ENCODE data around the gene TYROBP. TPM values are rescaled to one million over a fixed set of nuclear protein-coding genes. Genes with fewer than 3 reads are reported as not detected.
"Not testable (repeated sequence)": the region's sequence is repeated elsewhere in the genome, so short reads cannot be mapped to it uniquely, and the experiment has no call there.

Gene TYROBP
- total RNA-seq, 1 experiment from 2014 or later: not detected

GRCh38 chr19:35911173-35911572, 3.1 kb upstream of the TYROBP start:
- Histone ChIP-seq H2BK120ac (ENCODE audit: low read depth, low read length, poor library complexity, severe bottlenecking) (no peak overlapping the region), H3K27ac (ENCODE audit: insufficient read length, low read depth, low read length) (no peak overlapping the region), H3T11ph (ENCODE audit: low read length) (no peak overlapping the region), H3K79me2 (ENCODE audit: insufficient read depth, low read length) (no peaks in the 10 kb centered on the region), H3K56ac (ENCODE audit: insufficient read length, low read depth, low read length) (no peak overlapping the region), H3K4me2 (ENCODE audit: insufficient read depth, insufficient read length, low read length) (no peak overlapping the region), H2BK5ac (ENCODE audit: insufficient read length, low read length) (no peak overlapping the region), H4K91ac (ENCODE audit: insufficient read length, low read depth, low read length) (no peak overlapping the region), H3K27me3 (ENCODE audit: insufficient read depth, low read length) (no peaks in the 10 kb centered on the region), H3K23me2 (ENCODE audit: insufficient read length, low read depth, low read length, poor library complexity, severe bottlenecking) (no peaks in the 10 kb centered on the region), H3K9ac (ENCODE audit: extremely low read depth, insufficient read length, low read length) (no peak overlapping the region), H3K14ac (ENCODE audit: insufficient read depth, low read length) (no peak overlapping the region), H4K8ac (replicated peaks; ENCODE audit: insufficient read length, low read depth, low read length) (no peak overlapping the region), H3K18ac (ENCODE audit: insufficient read length, low read depth, low read length) (no peak overlapping the region), H2BK12ac (ENCODE audit: insufficient read length, low read depth, low read length) (no peak overlapping the region), H3K23ac (ENCODE audit: insufficient read length, low read depth, low read length) (no peak overlapping the region), H2BK15ac (ENCODE audit: low read depth, low read length) (no peak overlapping the region), H4K5ac (ENCODE audit: insufficient read length, low read depth, low read length) (no peak overlapping the region), H3K79me1 (ENCODE audit: insufficient read depth, low read depth, low read length, poor library complexity, severe bottlenecking) (no peaks in the 10 kb centered on the region), H3K4me1 (ENCODE audit: insufficient read depth, low read length) (peaks cover 2% of the 10 kb centered on the region; the same call in 1 of the 2 replicates), H2AFZ (ENCODE audit: low read length) (no peak overlapping the region), H3K4ac (ENCODE audit: low read depth, low read length) (no peak overlapping the region), H3K9me3 (ENCODE audit: control insufficient read depth, low read depth, low read length) (no peaks in the 10 kb centered on the region), H4K20me1 (ENCODE audit: control insufficient read depth, insufficient read depth, insufficient read length) (no peaks in the 10 kb centered on the region), H2AK5ac (ENCODE audit: insufficient read length, low read length) (no peak overlapping the region), H2BK20ac (ENCODE audit: low read depth, low read length, poor library complexity, severe bottlenecking) (no peak overlapping the region)
- Mint-ChIP-seq H3K9me3 (no peaks in the 10 kb centered on the region), H3K27ac (no peak overlapping the region), H3K4me3 (no peak overlapping the region), H3K36me3 (ENCODE audit: insufficient read depth in 1 of 3, low read depth in 3 of 3) (no peaks in the 10 kb centered on the region), H3K27me3 (ENCODE audit: low read depth) (peaks cover 6% of the 10 kb centered on the region), H3K4me1 (peaks cover 4 to 21% of the 10 kb centered on the region in 2 experiments)
- peak; percentile 60 for TF ChIP-seq CTCF (conservative IDR thresholded peaks at IDR 0.05)
- WGBS (ENCODE audit: extremely low coverage, insufficient read length, low lambda C conversion rate): no CpG with 5 or more reads among the region's 3 CpGs
- peak; percentile 53 for DNase-seq

DNA sequence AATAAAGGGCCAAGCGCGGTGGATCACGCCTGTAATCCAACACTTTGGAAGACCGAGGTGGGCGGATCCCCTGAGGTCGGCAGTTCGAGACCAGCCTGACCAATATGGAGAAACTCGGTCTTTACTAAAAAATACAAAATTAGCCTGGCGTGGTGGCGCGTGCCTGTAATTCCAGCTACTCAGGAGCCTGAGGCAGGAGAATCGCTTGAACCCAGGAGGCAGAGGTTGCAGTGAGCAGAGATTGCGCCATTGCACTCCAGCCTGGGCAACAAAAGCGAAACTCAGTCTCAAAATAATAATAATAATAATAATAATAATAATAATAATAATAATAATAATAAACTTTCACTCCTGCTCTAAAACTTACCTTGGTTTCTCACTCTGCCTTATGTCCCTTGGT, 2.3 kb upstream of the TYROBP start:
- not testable (repeated sequence) for H3K23me2 ChIP-seq (ENCODE audit: insufficient read length, low read depth, low read length, poor library complexity, severe bottlenecking); H3K27me3 Mint-ChIP-seq (ENCODE audit: low read depth); H4K8ac ChIP-seq (replicated peaks; ENCODE audit: insufficient read length, low read depth, low read length); H3K27me3 ChIP-seq (ENCODE audit: insufficient read depth, low read length); H4K20me1 ChIP-seq (ENCODE audit: control insufficient read depth, insufficient read depth, insufficient read length); H3K18ac ChIP-seq (ENCODE audit: insufficient read length, low read depth, low read length); H3K56ac ChIP-seq (ENCODE audit: insufficient read length, low read depth, low read length); H2BK5ac ChIP-seq (ENCODE audit: insufficient read length, low read length); H3K9ac ChIP-seq (ENCODE audit: extremely low read depth, insufficient read length, low read length); H4K91ac ChIP-seq (ENCODE audit: insufficient read length, low read depth, low read length); H3K14ac ChIP-seq (ENCODE audit: insufficient read depth, low read length); H2AK5ac ChIP-seq (ENCODE audit: insufficient read length, low read length); H4K5ac ChIP-seq (ENCODE audit: insufficient read length, low read depth, low read length); H3K23ac ChIP-seq (ENCODE audit: insufficient read length, low read depth, low read length); H3K36me3 Mint-ChIP-seq (ENCODE audit: insufficient read depth in 1 of 3, low read depth in 3 of 3); H3K9me3 ChIP-seq (ENCODE audit: control insufficient read depth, low read depth, low read length); H3K4me2 ChIP-seq (ENCODE audit: insufficient read depth, insufficient read length, low read length); H3T11ph ChIP-seq (ENCODE audit: low read length); H3K4me3 Mint-ChIP-seq; H3K9me3 Mint-ChIP-seq; DNase-seq; H2BK12ac ChIP-seq (ENCODE audit: insufficient read length, low read depth, low read length); H3K79me1 ChIP-seq (ENCODE audit: insufficient read depth, low read depth, low read length, poor library complexity, severe bottlenecking); H2AFZ ChIP-seq (ENCODE audit: low read length); H2BK15ac ChIP-seq (ENCODE audit: low read depth, low read length); H2BK20ac ChIP-seq (ENCODE audit: low read depth, low read length, poor library complexity, severe bottlenecking); H3K4me1 ChIP-seq (ENCODE audit: insufficient read depth, low read length); H2BK120ac ChIP-seq (ENCODE audit: low read depth, low read length, poor library complexity, severe bottlenecking); H3K79me2 ChIP-seq (ENCODE audit: insufficient read depth, low read length); H3K27ac Mint-ChIP-seq; H3K27ac ChIP-seq (ENCODE audit: insufficient read length, low read depth, low read length); H3K4ac ChIP-seq (ENCODE audit: low read depth, low read length)
- peaks cover 4 to 21% of the 10 kb centered on the region in 2 experiments for H3K4me1 Mint-ChIP-seq
- no CpG with 5 or more reads among the region's 14 CpGs for WGBS (ENCODE audit: extremely low coverage, insufficient read length, low lambda C conversion rate)
